Activated naive CD8-positive, alpha-beta T cell treated with anti-CD3 and anti-CD28 coated beads, Interleukin-2, amount 50 U/mL, for 24 hours (primary cell): ENCODE measurements around the gene SRMS.
A peak's percentile ranks its signal among the peaks of the same experiment; 100 is the strongest.
"Not testable (repeated sequence)": the region's sequence is repeated elsewhere in the genome, so short reads cannot be mapped to it uniquely, and the experiment has no call there.

Experiments
- ATAC-seq: fragments of 150-1000 bp; cut with Tn5 transposase; one replicate; pipeline ENCODE4 v1.10.0; 2021
- DNase-seq: peaks from one replicate; pipeline ENCODE4 v3.0.0; 2021
- H3K27ac Mint-ChIP-seq: one replicate; pipeline ENCODE4 v1.8.0; 2021; ENCODE audit warnings: mild to moderate bottlenecking, mixed read lengths
- H3K27me3 Mint-ChIP-seq: one replicate; pipeline ENCODE4 v1.8.0; 2021; ENCODE audit warnings: mixed read lengths
- H3K36me3 Mint-ChIP-seq: one replicate; pipeline ENCODE4 v1.8.0; 2021; ENCODE audit warnings: low read depth, mixed read lengths
- H3K4me1 Mint-ChIP-seq: one replicate; pipeline ENCODE4 v1.8.0; 2021; ENCODE audit warnings: mixed read lengths
- H3K4me3 Mint-ChIP-seq: one replicate; pipeline ENCODE4 v1.8.0; 2021; ENCODE audit warnings: mild to moderate bottlenecking, moderate library complexity, mixed read lengths
- H3K9me3 Mint-ChIP-seq: one replicate; pipeline ENCODE4 v1.8.0; 2021; ENCODE audit warnings: mixed read lengths

The SRMS gene

DNA sequence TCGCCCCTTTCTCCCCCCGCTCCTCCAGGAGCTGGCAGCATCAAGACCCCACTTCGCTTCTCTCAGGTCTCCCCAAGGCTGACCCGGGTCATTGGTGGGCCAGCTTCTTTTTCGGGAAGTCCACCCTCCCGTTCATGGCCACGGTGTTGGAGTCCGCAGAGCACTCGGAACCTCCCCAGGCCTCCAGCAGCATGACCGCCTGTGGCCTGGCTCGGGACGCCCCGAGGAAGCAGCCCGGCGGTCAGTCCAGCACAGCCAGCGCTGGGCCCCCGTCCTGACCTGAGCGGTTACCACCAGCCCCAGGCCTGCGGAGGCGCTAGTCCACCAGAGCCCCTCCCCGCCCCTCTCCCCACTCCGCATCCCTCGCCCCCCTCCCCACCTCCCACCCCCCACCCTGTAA is 25.9 kb downstream of the SRMS start:
- Mint-ChIP-seq H3K9me3 (no peaks in the 10 kb centered on the region), H3K36me3 (peaks cover 20% of the 10 kb centered on the region), H3K27ac (no peak overlapping the region), H3K4me1 (peaks cover 6% of the 10 kb centered on the region), H3K27me3 (no peaks in the 10 kb centered on the region), H3K4me3 (peak overlapping the region; percentile 81)
- ATAC-seq (no peak), DNase-seq (no peak)

GRCh38 chr20:63520934-63521601 is 26.5 kb downstream of the SRMS start:
- Mint-ChIP-seq H3K9me3 (no peaks in the 10 kb centered on the region), H3K4me1 (peaks cover 6% of the 10 kb centered on the region), H3K36me3 (peaks cover 20% of the 10 kb centered on the region), H3K4me3 (peak overlapping the region; percentile 81), H3K27ac (no peak overlapping the region), H3K27me3 (no peaks in the 10 kb centered on the region)
- ATAC-seq (peak; percentile 51), DNase-seq (peak; percentile 78)

GRCh38 chr20:63520504-63520933 is 27.0 kb downstream of the SRMS start, which contains the start of gene PPDPF:
Gene PPDPF, plus strand, starts transcription at chr20:63520765. Its CDS starts 544 bp downstream, at chr20:63521309.
- ATAC-seq = peak; percentile 79
- H3K4me1 Mint-ChIP-seq = peaks cover 6% of the 10 kb centered on the region
- H3K27me3 Mint-ChIP-seq = peaks cover 3% of the 10 kb centered on the region
- peak within 1 kb of the TSS; percentile 81 for H3K4me3 Mint-ChIP-seq
- no peaks in the 10 kb centered on the region for H3K9me3 Mint-ChIP-seq
- peaks cover 20% of the 10 kb centered on the region for H3K36me3 Mint-ChIP-seq
- peak within 1 kb of the TSS; percentile 49 for H3K27ac Mint-ChIP-seq
- DNase-seq = peak; percentile 87

DNA sequence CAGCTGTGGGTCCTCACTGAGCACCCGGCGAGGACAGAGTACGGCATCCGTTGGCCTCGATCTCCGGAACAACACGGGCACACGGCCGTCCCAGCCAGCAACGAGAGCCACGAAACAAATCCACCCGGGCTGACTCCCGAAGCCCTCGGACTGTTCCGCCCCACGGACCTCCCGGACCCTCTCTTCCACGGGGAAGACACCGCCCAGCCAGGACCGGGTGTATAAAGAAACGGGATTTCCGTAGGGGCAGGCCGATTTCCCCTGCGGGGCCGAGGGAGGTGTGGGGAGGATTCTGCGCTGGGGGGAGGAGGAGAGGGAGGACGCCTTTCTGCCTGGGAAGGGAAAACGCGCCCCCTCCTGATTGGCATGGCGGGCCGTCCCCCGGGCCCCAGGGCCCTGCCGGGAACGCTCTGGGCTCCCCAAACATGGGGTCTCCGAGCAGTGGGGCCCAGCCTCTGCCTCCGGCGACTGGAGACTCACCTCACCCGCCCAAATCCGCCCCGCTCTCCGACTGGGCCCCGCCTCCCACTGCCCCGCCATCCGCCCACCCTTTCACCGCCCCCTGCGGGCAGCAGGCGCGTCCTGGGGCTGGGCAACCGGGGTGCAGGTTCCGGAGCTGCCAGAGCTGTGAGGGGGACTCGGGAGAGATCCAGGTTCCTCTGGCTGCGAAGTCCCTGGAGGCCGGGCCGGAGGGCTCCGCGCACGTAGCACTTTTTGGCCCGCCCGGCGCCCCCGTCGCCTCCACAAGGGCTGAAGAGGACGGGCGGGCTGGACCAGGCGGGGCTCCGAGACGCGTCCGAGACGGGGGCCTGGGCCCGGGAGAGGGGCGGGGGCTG is 27.7 kb downstream of the SRMS start:
- DNase-seq (peak; percentile 69), ATAC-seq (peak; percentile 33)
- Mint-ChIP-seq H3K4me1 (peaks cover 7% of the 10 kb centered on the region), H3K9me3 (peaks cover 3% of the 10 kb centered on the region), H3K27ac (no peak overlapping the region), H3K36me3 (peaks cover 20% of the 10 kb centered on the region), H3K4me3 (peak overlapping the region; percentile 56), H3K27me3 (peaks cover 7% of the 10 kb centered on the region)

GRCh38 chr20:63518946-63519667 is 28.4 kb downstream of the SRMS start:
- H3K9me3 Mint-ChIP-seq = peaks cover 8% of the 10 kb centered on the region

GRCh38 chr20:63518351-63518861 is 29.1 kb downstream of the SRMS start:
- Mint-ChIP-seq H3K36me3 (peaks cover 10% of the 10 kb centered on the region), H3K4me1 (peaks cover 9% of the 10 kb centered on the region), H3K4me3 (no peak overlapping the region), H3K9me3 (peaks cover 9% of the 10 kb centered on the region), H3K27me3 (peaks cover 11% of the 10 kb centered on the region), H3K27ac (no peak overlapping the region)
- no peak for DNase-seq
- no peak for ATAC-seq

More at GRCh38 chr20:63518946-63519667, 28.4 kb downstream of the SRMS start:
- DNase-seq = no peak
- peak overlapping the region; percentile 56 for H3K4me3 Mint-ChIP-seq
- no peak for ATAC-seq
- no peak overlapping the region for H3K27ac Mint-ChIP-seq
- H3K27me3 Mint-ChIP-seq = peaks cover 9% of the 10 kb centered on the region
- peaks cover 16% of the 10 kb centered on the region for H3K36me3 Mint-ChIP-seq
- peaks cover 9% of the 10 kb centered on the region for H3K4me1 Mint-ChIP-seq

DNA sequence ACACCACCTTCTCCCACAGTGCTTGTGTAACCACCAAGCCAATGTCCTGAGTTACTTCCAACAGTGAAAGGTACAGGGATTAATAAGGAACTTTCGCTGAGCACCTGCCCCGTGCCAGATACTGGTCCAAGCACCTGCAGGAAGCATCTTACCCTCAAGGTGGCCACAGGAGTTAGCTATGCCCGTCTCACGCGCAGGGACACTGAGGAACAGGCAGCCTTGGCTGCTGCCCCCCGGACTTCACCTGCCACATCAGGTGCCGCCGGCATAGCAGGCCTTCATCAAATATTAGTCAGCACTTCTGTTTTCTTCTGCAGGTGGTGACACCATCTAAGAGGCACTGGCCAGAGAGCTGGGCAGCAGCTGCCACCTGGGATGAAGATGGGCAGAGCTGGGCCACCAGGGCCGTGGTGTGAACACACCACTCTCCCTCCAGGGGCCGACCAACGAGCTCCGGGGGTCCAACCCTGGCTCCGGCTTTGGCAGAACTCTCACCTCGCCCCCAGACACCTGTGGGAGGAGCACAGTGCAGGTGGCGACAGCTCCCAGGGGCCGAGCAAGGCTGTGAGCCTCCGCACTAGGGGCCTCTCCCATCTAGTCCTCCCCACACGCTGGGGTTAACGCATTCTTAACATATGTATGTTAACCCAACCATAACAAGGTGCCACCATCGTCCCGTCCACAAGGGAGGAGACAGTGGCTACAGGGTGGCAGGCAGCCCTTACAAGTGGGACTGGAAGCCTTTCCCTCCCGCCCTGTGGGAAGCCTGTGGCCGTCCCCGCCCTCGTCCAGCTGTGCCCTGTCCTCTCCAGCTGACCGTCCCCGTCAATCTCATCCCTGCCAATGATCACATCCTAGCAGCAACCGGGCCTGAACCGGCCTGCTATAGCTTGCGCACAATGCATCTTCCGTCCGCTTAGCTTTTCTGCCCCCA is 29.9 kb downstream of the SRMS start:
- DNase-seq (no peak), ATAC-seq (no peak)
- Mint-ChIP-seq H3K27ac (no peak overlapping the region), H3K4me3 (no peak overlapping the region), H3K9me3 (peaks cover 9% of the 10 kb centered on the region), H3K27me3 (peaks cover 17% of the 10 kb centered on the region), H3K36me3 (peaks cover 5% of the 10 kb centered on the region), H3K4me1 (peaks cover 8% of the 10 kb centered on the region)

GRCh38 chr20:63514520-63514919 is 33.0 kb downstream of the SRMS start:
- H3K36me3 Mint-ChIP-seq, H3K4me1 Mint-ChIP-seq, H3K27ac Mint-ChIP-seq, DNase-seq, H3K9me3 Mint-ChIP-seq, ATAC-seq, H3K4me3 Mint-ChIP-seq: not testable (repeated sequence)
- H3K27me3 Mint-ChIP-seq = peaks cover 36% of the 10 kb centered on the region

DNA sequence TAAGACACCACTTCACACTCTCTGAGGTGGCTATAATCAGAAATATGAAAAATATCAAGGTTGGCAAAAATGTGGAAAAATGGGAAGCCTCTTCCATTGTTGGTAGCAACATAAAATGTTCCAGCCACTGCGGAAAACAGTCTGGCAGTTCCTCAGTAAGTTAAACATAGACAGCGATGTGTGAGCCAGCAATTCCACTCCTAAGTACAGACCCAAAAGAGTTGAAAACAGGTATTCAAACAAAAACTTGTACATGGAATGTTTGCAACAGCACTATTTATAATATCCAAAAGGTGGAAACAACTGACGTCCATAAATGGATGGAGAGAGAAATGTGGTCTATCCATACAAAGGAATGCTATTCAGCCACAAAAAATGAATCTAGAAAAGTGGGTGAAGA is 34.3 kb downstream of the SRMS start:
- H3K36me3 Mint-ChIP-seq = no peaks in the 10 kb centered on the region
- peaks cover 44% of the 10 kb centered on the region for H3K27me3 Mint-ChIP-seq
- DNase-seq = no peak
- no peak overlapping the region for H3K4me3 Mint-ChIP-seq
- no peak overlapping the region for H3K27ac Mint-ChIP-seq
- peaks cover 4% of the 10 kb centered on the region for H3K4me1 Mint-ChIP-seq
- no peak for ATAC-seq
- peaks cover 9% of the 10 kb centered on the region for H3K9me3 Mint-ChIP-seq

DNA sequence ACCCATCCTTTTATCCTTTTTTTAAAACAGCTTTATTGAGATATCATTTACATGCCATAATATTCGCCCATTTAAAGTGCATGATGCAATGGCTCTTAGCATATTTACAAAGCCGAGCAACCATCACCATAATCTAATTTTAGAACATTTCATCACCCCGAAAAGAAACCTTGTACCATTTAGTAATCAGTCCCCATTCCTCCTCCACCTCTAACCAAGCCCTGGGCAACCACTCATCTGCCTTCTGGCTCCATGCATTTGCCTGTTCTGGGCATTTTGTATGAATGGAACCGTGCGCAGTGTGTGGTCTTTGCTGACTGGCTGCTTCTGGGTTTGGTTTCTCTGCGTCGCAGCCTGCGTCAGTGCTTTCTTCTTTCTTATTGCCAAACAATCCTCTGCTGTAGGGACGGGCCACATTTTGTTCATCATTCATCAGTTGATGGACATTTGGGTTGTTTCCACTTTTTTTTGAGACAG is 38.4 kb downstream of the SRMS start:
- ATAC-seq = no peak
- H3K4me1 Mint-ChIP-seq = peaks cover 9% of the 10 kb centered on the region
- peaks cover 1% of the 10 kb centered on the region for H3K9me3 Mint-ChIP-seq
- no peak for DNase-seq
- peaks cover 46% of the 10 kb centered on the region for H3K27me3 Mint-ChIP-seq
- peaks cover 2% of the 10 kb centered on the region for H3K36me3 Mint-ChIP-seq
- no peak overlapping the region for H3K27ac Mint-ChIP-seq
- H3K4me3 Mint-ChIP-seq = no peak overlapping the region

- peaks cover 9% of the 10 kb centered on the region for H3K4me1 Mint-ChIP-seq
- no peak overlapping the region for H3K4me3 Mint-ChIP-seq
- ATAC-seq (peak; percentile 43), DNase-seq (no peak)
- H3K9me3 Mint-ChIP-seq = no peaks in the 10 kb centered on the region
- peaks cover 42% of the 10 kb centered on the region for H3K27me3 Mint-ChIP-seq
- H3K36me3 Mint-ChIP-seq = peaks cover 2% of the 10 kb centered on the region
- H3K27ac Mint-ChIP-seq = peak overlapping the region; percentile 55
Observed at GRCh38 chr20:63508072-63508768, 39.3 kb downstream of the SRMS start.

DNA sequence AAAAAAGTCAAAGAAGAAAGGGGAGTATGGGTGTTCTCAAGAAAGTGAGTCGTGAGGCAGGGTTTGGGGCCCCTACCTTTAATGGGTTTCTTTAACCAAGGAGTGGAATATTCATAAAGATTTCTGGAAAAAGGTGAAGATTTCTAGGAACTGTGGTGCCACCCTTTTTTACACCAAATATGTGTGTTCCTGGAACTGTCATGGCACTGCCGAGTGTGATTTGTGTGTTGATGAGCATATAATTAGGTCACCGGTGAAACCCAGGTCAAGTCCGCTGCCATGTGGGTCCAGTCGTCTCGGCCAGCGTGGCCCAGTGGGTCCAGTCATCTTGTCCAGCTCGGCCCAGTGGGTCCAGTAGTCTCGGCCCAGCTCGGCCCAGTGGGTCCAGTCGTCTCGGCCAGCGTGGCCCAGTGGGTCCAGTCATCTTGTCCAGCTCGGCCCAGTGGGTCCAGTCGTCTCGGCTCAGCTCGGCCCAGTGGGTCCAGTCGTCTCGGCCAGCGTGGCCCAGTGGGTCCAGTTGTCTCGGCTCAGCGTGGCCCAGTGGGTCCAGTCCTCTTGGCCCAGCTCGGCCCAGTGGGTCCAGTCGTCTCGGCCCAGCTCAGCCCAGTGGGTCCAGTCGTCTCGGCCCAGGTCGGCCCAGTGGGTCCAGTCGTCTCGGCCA is 40.3 kb downstream of the SRMS start:
- no peak overlapping the region for H3K4me3 Mint-ChIP-seq
- peaks cover 36% of the 10 kb centered on the region for H3K27me3 Mint-ChIP-seq
- peaks cover 2% of the 10 kb centered on the region for H3K36me3 Mint-ChIP-seq
- H3K27ac Mint-ChIP-seq = no peak overlapping the region
- ATAC-seq (no peak), DNase-seq (no peak)
- H3K9me3 Mint-ChIP-seq = no peaks in the 10 kb centered on the region
- peaks cover 9% of the 10 kb centered on the region for H3K4me1 Mint-ChIP-seq
